HepG2 (cell line): ENCODE measurements around the gene TK2. TPM values are rescaled to one million over a fixed set of nuclear protein-coding genes. Genes with fewer than 3 reads are reported as not detected.

ENCODE experiments used
- BHLHE40 ChIP-seq: IDR thresholded peaks from 2 replicates; pipeline ENCODE4 v1.6.1; 2011; ENCODE audit warnings: low read length, improper control_type of control experiment
- DMTF1 ChIP-seq: sonication (generic); formaldehyde crosslinking; IDR thresholded peaks from 2 replicates; pipeline ENCODE4 v1.4.0; 2020; ENCODE audit warnings: mild to moderate bottlenecking, missing genetic modification reagents
- FOXA3 ChIP-seq: IDR thresholded peaks from 2 replicates; pipeline ENCODE4 v1.6.1; 2016; ENCODE audit warnings: missing genetic modification reagents, missing compliant biosample characterization
- IKZF5 ChIP-seq: IDR thresholded peaks from 2 replicates; pipeline ENCODE4 v1.6.1; 2018; ENCODE audit warnings: missing genetic modification reagents, mild to moderate bottlenecking, missing compliant biosample characterization
- IRF1 ChIP-seq: sonication (generic); formaldehyde crosslinking; IDR thresholded peaks from 2 replicates; pipeline ENCODE4 v1.4.0; 2020; ENCODE audit warnings: low read depth, mild to moderate bottlenecking, missing genetic modification reagents
- IRF2 ChIP-seq: IDR thresholded peaks from 2 replicates; pipeline ENCODE4 v1.6.1; 2018; ENCODE audit warnings: missing genetic modification reagents, missing compliant biosample characterization
- KDM3A ChIP-seq: IDR thresholded peaks from 2 replicates; pipeline ENCODE4 v1.6.1; 2018; ENCODE audit warnings: low read depth, missing compliant biosample characterization
- KDM5B ChIP-seq: sonication (generic); formaldehyde crosslinking; IDR thresholded peaks from 2 replicates; pipeline ENCODE4 v1.4.0; 2020; ENCODE audit warnings: missing genetic modification reagents, mild to moderate bottlenecking, borderline replicate concordance
- KDM6A ChIP-seq: IDR thresholded peaks from 2 replicates; pipeline ENCODE4 v1.6.1; 2016; ENCODE audit warnings: low read depth
- RBFOX2 ChIP-seq: fragments of 200-400 bp; formaldehyde crosslinking; IDR thresholded peaks from 2 replicates; pipeline ENCODE4 v1.6.1; 2017; ENCODE audit warnings: low read depth, mild to moderate bottlenecking, low read length
- SIX1 ChIP-seq: sonication (generic); formaldehyde crosslinking; IDR thresholded peaks from 2 replicates; pipeline ENCODE4 v1.4.0; 2020; ENCODE audit warnings: missing genetic modification reagents, borderline replicate concordance
- SMAD1 ChIP-seq: sonication (generic); formaldehyde crosslinking; IDR thresholded peaks from 2 replicates; pipeline ENCODE4 v1.4.0; 2020; ENCODE audit warnings: missing genetic modification reagents, low read depth, mild to moderate bottlenecking, borderline replicate concordance
- SOX6 ChIP-seq, 2 experiments: fragments of 450-650 bp in 1 of 2; sonication (generic) in 1 of 2; formaldehyde crosslinking in 1 of 2; IDR thresholded peaks; 2 replicates each; pipeline versions ENCODE4 v1.4.0 to v1.6.1; 2017 to 2020; ENCODE audit warnings: antibody characterized with exemption in 1 of 2, mild to moderate bottlenecking in 1 of 2, missing genetic modification reagents in 1 of 2
- STAG1 ChIP-seq: sonication (generic); formaldehyde crosslinking; IDR thresholded peaks from 2 replicates; pipeline ENCODE4 v1.4.0; 2020; ENCODE audit warnings: missing genetic modification reagents
- ZFP36 ChIP-seq: fragments of 150-350 bp; IDR thresholded peaks from 2 replicates; pipeline ENCODE4 v1.6.1; 2018; ENCODE audit warnings: borderline replicate concordance, low read length, low read depth; ENCODE audit not compliant: partially characterized antibody
- ZFP82 ChIP-seq: sonication (generic); formaldehyde crosslinking; IDR thresholded peaks from 2 replicates; pipeline ENCODE4 v1.5.1; 2020; ENCODE audit warnings: mild to moderate bottlenecking, missing genetic modification reagents, borderline replicate concordance
- ZFP91 ChIP-seq: sonication (generic); formaldehyde crosslinking; IDR thresholded peaks from 2 replicates; pipeline ENCODE4 v1.9.0; 2022; ENCODE audit warnings: missing genetic modification reagents, mild to moderate bottlenecking, borderline replicate concordance
- ZNF331 ChIP-seq: sonication (generic); formaldehyde crosslinking; IDR thresholded peaks from 2 replicates; pipeline ENCODE4 v1.4.0; 2020; ENCODE audit warnings: missing genetic modification reagents
- ZNF354B ChIP-seq: sonication (generic); formaldehyde crosslinking; IDR thresholded peaks from 2 replicates; pipeline ENCODE4 v1.8.0; 2022; ENCODE audit warnings: mild to moderate bottlenecking, missing genetic modification reagents
- ZNF501 ChIP-seq: sonication (generic); formaldehyde crosslinking; IDR thresholded peaks from 2 replicates; pipeline ENCODE4 v1.5.1; 2020; ENCODE audit warnings: mild to moderate bottlenecking, moderate library complexity, missing genetic modification reagents
- ZNF672 ChIP-seq: sonication (generic); formaldehyde crosslinking; IDR thresholded peaks from 2 replicates; pipeline ENCODE4 v1.8.1; 2022; ENCODE audit warnings: missing genetic modification reagents
- ZNF691 ChIP-seq: sonication (generic); formaldehyde crosslinking; IDR thresholded peaks from 2 replicates; pipeline ENCODE4 v1.4.0; 2020; ENCODE audit warnings: missing genetic modification reagents, low read depth, mild to moderate bottlenecking, borderline replicate concordance
- ZNF792 ChIP-seq: IDR thresholded peaks from 2 replicates; pipeline ENCODE4 v1.6.1; 2016
- polyA plus RNA-seq, 8 experiments: library from polyadenylated mRNA; depleted of rRNA in 3 of 8; stranded (reverse) in 7 of 8; unstranded in 1 of 8; fragments of >200 nt; fragmentation: Illumina TruSeq in 4 of 8; extraction: Trizol in 4 of 8; gene quantifications; 2 replicates each; pipeline versions ENCODE4 v1.2.1 to v1.2.3, GENCODE V29; 2011 to 2016; ENCODE audit warnings: low read depth in 4 of 8, missing spikeins in 1 of 8, mixed read lengths in 1 of 8; ENCODE audit not compliant: insufficient read depth in 1 of 8
- total RNA-seq, 5 experiments: library from RNA; depleted of rRNA; stranded (reverse); fragments of >200 nt; fragmentation: Illumina TruSeq; extraction: Trizol; gene quantifications; 2 replicates each; pipeline ENCODE4 v1.2.3, GENCODE V29; 2016; ENCODE audit warnings: low read depth in 1 of 5

TK2 gene
- total and polyA plus RNA-seq, 2 of the 13 experiments (the other 11 are each of a cell fraction or from before 2014, with no cell fraction given) = 18.7 to 21.0 TPM

- TF ChIP-seq ZFP91 (CRISPR knock-in tag) = peak; percentile 62; the same call in 1 of the 2 replicates
- TF ChIP-seq IRF2 = 0 out of 2 replicates have a peak, but pooled peaks have one; percentile 53
- no peak for TF ChIP-seq DMTF1 (CRISPR knock-in tag)
- TF ChIP-seq ZNF331 = peak; percentile 82
- TF ChIP-seq ZNF792 (CRISPR knock-in tag) = peak; percentile 75; the same call in 1 of the 2 replicates
- TF ChIP-seq KDM5B (CRISPR knock-in tag) = 0 out of 2 replicates have a peak, but pooled peaks have one; percentile 38
- peak; percentile 63; the same call in 1 of the 2 replicates for TF ChIP-seq IKZF5 (CRISPR knock-in tag)
- TF ChIP-seq SOX6 (IDR thresholded peaks at IDR 0.05) = no peak
- TF ChIP-seq SOX6 (CRISPR knock-in tag; IDR thresholded peaks at IDR 0.05) = peak; percentile 47
- TF ChIP-seq STAG1 (CRISPR knock-in tag) = peak; percentile 98
- peak; percentile 26; the same call in 1 of the 2 replicates for TF ChIP-seq ZNF691 (CRISPR knock-in tag)
- TF ChIP-seq ZFP82 (CRISPR knock-in tag) = no peak
- peak; percentile 41; the same call in 1 of the 2 replicates for TF ChIP-seq BHLHE40
- no peak for TF ChIP-seq KDM6A
- no peak for TF ChIP-seq ZNF501 (CRISPR knock-in tag)
- TF ChIP-seq FOXA3 (CRISPR knock-in tag) = peak; percentile 25; the same call in 1 of the 2 replicates
- TF ChIP-seq ZFP36 = peak; percentile 14
- TF ChIP-seq KDM3A (CRISPR knock-in tag) = peak; percentile 71; the same call in 1 of the 2 replicates
- TF ChIP-seq SMAD1 (CRISPR knock-in tag) = no peak
- no peak for TF ChIP-seq RBFOX2
- TF ChIP-seq ZNF672 (CRISPR knock-in tag) = no peak
- no peak for TF ChIP-seq SIX1 (CRISPR knock-in tag)
- no peak for TF ChIP-seq IRF1
- TF ChIP-seq ZNF354B (CRISPR knock-in tag) = no peak
These were observed 66.1 kb downstream of the TK2 start (continued) for GRCh38 chr16:66483689-66484452.
